ENCODE results near the gene ORC1.

ORC1 gene

DNA sequence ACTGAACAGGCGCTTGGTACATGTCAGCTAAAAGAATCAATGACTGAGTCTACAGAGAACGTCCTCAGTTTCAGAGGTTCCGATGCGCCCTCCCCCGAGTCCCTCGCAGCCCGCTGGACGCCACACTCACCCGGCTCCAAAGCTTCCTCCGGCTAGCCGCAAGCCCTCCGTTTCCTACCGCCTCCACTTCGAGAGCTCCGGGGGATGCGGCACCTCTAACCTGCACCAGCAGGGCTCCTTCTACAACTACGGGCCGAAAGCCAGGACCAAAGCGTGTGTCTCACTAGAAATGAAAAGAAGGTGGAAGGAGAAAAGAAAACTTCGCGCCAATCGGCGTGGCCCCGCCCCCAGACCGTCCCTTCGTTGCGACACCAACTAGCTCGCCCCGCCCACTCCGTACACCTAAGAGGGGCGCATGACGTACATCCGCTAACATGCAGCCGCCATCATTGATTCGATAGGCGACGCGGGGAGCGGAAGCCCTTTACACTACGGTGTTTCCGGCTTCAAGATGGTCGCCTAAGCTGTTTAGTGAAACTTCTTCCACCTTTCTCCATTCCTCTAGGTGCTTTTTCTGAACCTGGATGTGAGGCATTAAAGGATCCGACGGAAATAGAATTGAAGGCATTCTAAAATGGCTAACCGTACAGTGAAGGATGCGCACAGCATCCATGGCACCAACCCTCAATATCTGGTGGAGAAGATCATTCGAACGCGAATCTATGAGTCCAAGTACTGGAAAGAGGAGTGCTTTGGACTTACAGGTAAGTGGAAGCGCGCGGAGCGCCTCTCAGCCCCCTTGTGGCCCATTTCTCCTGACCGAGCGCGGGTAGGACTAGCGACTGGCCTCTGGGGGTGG, at the start of gene ORC1, which contains the start of gene PRPF38A:
Gene ORC1, minus strand, starts transcription at position 308 of the 859 bp plus-strand sequence. CDS start 2,200 bp downstream, outside the sequence.
Gene PRPF38A, plus strand, starts transcription at position 487 of the 859 bp plus-strand sequence. Its CDS starts 148 bp downstream, at position 635.
- peak within 1 kb of the TSS; percentile 91 to 100 for H3K4me3 ChIP-seq (ENCODE audit: low read depth in 1 of 2, low read length in 2 of 2)
- H3K27ac ChIP-seq (ENCODE audit: low read length) = peak within 1 kb of the TSS; percentile 98
- H3K4me1 ChIP-seq (ENCODE audit: control insufficient read depth in 1 of 2, insufficient read depth in 2 of 2, low read length in 2 of 2) = peaks cover 3 to 23% of the 10 kb centered on the region in 2 donors
- no peaks in the 10 kb centered on the region for H3K27me3 ChIP-seq (ENCODE audit: low read depth, low read length)
- H3K36me3 ChIP-seq (ENCODE audit: control insufficient read depth in 1 of 2, insufficient read depth in 2 of 2, low read length in 2 of 2) = peaks cover 21 to 23% of the 10 kb centered on the region in 2 donors
- no peaks in the 10 kb centered on the region for H3K9me3 ChIP-seq (ENCODE audit: control insufficient read depth in 1 of 2, low read length in 2 of 2)

DNA sequence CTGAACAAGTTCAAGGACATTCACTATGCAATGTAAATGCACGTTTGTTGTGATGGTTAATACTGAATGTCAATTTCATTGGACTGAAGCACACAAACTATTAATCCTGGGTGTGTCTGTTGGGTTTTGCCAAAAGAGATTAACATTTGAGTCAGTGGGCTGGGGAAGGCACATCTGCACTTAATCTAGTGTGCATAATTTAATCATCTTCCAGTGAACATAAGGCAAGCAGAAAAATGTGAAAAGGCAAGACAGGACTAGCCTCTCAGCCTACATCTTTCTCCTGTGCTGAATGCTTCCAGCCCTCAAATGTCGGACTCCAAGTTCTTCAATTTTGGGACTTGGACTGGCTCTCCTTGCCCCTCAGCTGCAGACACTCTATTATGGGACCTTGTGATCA, 40.2 kb upstream of the ORC1 start:
- no peaks in the 10 kb centered on the region for H3K4me1 ChIP-seq (ENCODE audit: control insufficient read depth in 1 of 2, insufficient read depth in 2 of 2, low read length in 2 of 2)
- peaks cover 18 to 41% of the 10 kb centered on the region in 2 donors for H3K36me3 ChIP-seq (ENCODE audit: control insufficient read depth in 1 of 2, insufficient read depth in 2 of 2, low read length in 2 of 2)

DNA sequence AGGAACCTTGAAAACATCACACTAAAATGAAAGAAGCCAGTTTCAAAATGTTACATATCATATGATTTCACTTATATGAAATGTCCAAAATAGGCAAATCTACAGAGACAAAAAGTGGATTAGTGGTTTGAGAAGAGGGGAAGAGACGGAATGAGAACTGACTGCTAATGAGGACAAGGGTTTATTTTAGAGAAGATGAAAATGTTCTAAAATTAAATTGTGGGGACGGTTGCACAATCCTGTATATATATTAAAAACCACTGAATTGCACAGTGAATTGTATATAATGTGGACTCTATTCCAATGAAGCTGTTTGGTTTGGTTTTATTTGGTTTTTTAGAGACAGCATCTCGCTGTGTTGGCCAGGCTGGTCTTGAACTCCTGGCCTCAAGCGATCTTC, 35.8 kb upstream of the ORC1 start:
- H3K27ac ChIP-seq (ENCODE audit: low read length) = no peak overlapping the region
- no peaks in the 10 kb centered on the region for H3K27me3 ChIP-seq (ENCODE audit: low read depth, low read length)
- peaks cover 25 to 41% of the 10 kb centered on the region in 2 donors for H3K36me3 ChIP-seq (ENCODE audit: control insufficient read depth in 1 of 2, insufficient read depth in 2 of 2, low read length in 2 of 2)
- no peak overlapping the region for H3K4me3 ChIP-seq (ENCODE audit: low read depth in 1 of 2, low read length in 2 of 2)
- no peaks in the 10 kb centered on the region for H3K4me1 ChIP-seq (ENCODE audit: control insufficient read depth in 1 of 2, insufficient read depth in 2 of 2, low read length in 2 of 2)
- no peaks in the 10 kb centered on the region for H3K9me3 ChIP-seq (ENCODE audit: control insufficient read depth in 1 of 2, low read length in 2 of 2)

More for the DNA sequence above, 40.2 kb upstream of the ORC1 start:
- no peaks in the 10 kb centered on the region for H3K27me3 ChIP-seq (ENCODE audit: low read depth, low read length)
- no peaks in the 10 kb centered on the region for H3K9me3 ChIP-seq (ENCODE audit: control insufficient read depth in 1 of 2, low read length in 2 of 2)
- H3K4me3 ChIP-seq (ENCODE audit: low read depth in 1 of 2, low read length in 2 of 2) = no peak overlapping the region
- H3K27ac ChIP-seq (ENCODE audit: low read length) = no peak overlapping the region

DNA sequence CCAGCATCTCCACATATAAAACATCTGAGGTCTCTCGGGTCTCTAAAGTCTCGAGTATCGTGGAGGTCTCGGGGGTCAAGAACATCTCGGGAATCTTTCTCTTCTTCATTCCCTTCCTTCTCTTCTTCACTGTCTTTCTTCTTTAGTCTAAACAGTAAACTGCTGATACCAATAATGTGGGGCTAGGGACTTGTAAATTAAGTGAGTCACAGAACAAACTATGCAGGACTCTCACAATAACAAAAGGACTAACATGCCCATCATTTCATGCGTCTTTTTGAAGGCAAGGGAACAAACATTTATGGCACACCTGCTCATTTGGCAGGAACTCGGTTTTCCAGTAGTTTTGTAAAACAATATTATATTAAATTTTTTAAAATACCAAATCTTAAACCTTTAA, 32.6 kb upstream of the ORC1 start:
- Histone ChIP-seq H3K9me3 (ENCODE audit: control insufficient read depth in 1 of 2, low read length in 2 of 2) (no peaks in the 10 kb centered on the region), H3K27me3 (ENCODE audit: low read depth, low read length) (no peaks in the 10 kb centered on the region), H3K4me3 (ENCODE audit: low read depth in 1 of 2, low read length in 2 of 2) (no peak overlapping the region), H3K36me3 (ENCODE audit: control insufficient read depth in 1 of 2, insufficient read depth in 2 of 2, low read length in 2 of 2) (peaks cover 24 to 50% of the 10 kb centered on the region in 2 donors), H3K4me1 (ENCODE audit: control insufficient read depth in 1 of 2, insufficient read depth in 2 of 2, low read length in 2 of 2) (no peaks in the 10 kb centered on the region), H3K27ac (ENCODE audit: low read length) (no peak overlapping the region)

DNA sequence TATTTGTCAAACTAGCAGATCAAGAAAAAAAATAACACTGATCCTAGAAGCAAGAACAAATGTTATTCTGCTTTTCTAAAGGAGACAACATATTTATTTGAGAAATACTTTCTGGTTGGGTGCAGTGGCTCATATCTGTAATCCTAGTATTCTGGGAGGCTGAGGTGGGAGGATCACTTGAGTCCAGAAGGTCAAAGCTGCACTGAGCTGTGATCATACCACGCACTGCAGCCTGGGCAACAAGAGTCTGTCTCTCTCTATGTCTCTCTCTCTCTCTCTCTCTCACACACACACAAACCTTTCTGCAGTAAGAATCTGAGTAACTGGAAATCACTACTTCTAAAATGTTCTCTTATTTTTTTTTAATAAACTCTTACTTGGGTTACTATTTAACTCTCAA, 31.4 kb upstream of the ORC1 start:
- no peaks in the 10 kb centered on the region for H3K27me3 ChIP-seq (ENCODE audit: low read depth, low read length)
- no peaks in the 10 kb centered on the region for H3K4me1 ChIP-seq (ENCODE audit: control insufficient read depth in 1 of 2, insufficient read depth in 2 of 2, low read length in 2 of 2)
- H3K9me3 ChIP-seq (ENCODE audit: control insufficient read depth in 1 of 2, low read length in 2 of 2) = no peaks in the 10 kb centered on the region
- H3K27ac ChIP-seq (ENCODE audit: low read length) = no peak overlapping the region
- peaks cover 30 to 56% of the 10 kb centered on the region in 2 donors for H3K36me3 ChIP-seq (ENCODE audit: control insufficient read depth in 1 of 2, insufficient read depth in 2 of 2, low read length in 2 of 2)
- H3K4me3 ChIP-seq (ENCODE audit: low read depth in 1 of 2, low read length in 2 of 2) = no peak overlapping the region

DNA sequence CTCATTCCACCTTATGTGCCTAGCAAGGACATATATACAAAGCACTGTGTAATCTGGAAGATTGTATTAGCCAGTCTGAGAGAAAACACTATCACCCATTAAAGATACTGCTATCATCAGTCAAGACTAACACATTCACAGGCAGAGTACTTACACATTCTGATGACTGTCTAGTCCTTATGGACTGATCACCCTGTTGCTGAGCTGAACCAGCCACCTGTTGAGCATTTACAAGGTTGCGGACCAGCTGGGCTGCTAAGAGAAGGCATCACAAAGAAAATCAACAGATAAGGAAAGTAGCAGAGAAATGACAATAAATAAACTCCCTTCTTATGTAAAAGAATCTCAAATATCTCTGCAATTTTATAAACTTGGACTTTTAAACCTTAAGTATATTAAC, 31.0 kb upstream of the ORC1 start:
- no peaks in the 10 kb centered on the region for H3K9me3 ChIP-seq (ENCODE audit: control insufficient read depth in 1 of 2, low read length in 2 of 2)
- H3K27ac ChIP-seq (ENCODE audit: low read length) = no peak overlapping the region
- no peak overlapping the region for H3K4me3 ChIP-seq (ENCODE audit: low read depth in 1 of 2, low read length in 2 of 2)
- H3K4me1 ChIP-seq (ENCODE audit: control insufficient read depth in 1 of 2, insufficient read depth in 2 of 2, low read length in 2 of 2) = no peaks in the 10 kb centered on the region
- peaks cover 31 to 60% of the 10 kb centered on the region in 2 donors for H3K36me3 ChIP-seq (ENCODE audit: control insufficient read depth in 1 of 2, insufficient read depth in 2 of 2, low read length in 2 of 2)
- no peaks in the 10 kb centered on the region for H3K27me3 ChIP-seq (ENCODE audit: low read depth, low read length)

DNA sequence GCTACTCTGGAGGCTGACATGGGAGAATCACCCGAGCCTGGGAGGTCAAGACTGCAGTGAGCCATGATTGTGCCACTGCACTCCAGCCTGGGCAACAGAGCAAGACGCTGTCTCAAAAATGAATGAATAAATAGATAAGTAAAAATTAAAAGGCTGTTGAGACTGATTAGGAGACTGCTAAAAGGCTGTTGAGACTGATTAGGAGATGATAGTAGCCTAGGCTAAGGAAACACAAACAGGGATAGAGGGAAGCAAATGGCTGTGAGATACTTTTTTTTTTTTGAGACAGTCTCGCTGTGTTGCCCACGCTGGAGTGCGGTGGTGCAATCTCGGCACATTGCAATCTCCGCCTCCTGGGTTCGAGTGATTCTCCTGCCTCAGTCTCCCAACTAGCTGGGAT, 28.6 kb upstream of the ORC1 start:
- H3K27ac ChIP-seq (ENCODE audit: low read length) = no peak overlapping the region
- H3K36me3 ChIP-seq (ENCODE audit: control insufficient read depth in 1 of 2, insufficient read depth in 2 of 2, low read length in 2 of 2) = peaks cover 20 to 61% of the 10 kb centered on the region in 2 donors

DNA sequence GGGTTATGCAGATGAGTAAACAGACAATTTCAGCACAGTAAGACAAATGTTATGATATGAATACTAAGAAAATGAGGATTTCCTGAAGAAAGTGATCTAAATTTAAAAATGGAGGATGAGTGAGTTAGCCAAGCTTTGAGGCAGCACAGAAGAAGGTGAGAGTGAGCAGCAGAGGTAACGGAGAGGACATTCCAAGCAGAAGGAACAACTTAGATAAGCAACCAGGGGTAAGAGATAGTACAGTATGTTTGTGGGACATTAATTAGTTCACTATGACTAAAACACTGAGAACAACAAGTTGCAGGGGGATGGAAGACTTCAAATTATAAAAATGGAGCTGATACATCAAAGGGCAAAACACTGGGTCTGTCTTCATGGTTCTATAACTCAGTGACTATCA, 22.9 kb upstream of the ORC1 start:
- Histone ChIP-seq H3K36me3 (ENCODE audit: control insufficient read depth in 1 of 2, insufficient read depth in 2 of 2, low read length in 2 of 2) (peaks cover 11 to 50% of the 10 kb centered on the region in 2 donors), H3K4me3 (ENCODE audit: low read depth in 1 of 2, low read length in 2 of 2) (no peak overlapping the region), H3K27ac (ENCODE audit: low read length) (no peak overlapping the region), H3K4me1 (ENCODE audit: control insufficient read depth in 1 of 2, insufficient read depth in 2 of 2, low read length in 2 of 2) (no peaks in the 10 kb centered on the region), H3K27me3 (ENCODE audit: low read depth, low read length) (no peaks in the 10 kb centered on the region), H3K9me3 (ENCODE audit: control insufficient read depth in 1 of 2, low read length in 2 of 2) (no peaks in the 10 kb centered on the region)

More for the DNA sequence above, 28.6 kb upstream of the ORC1 start:
- Histone ChIP-seq H3K4me3 (ENCODE audit: low read depth in 1 of 2, low read length in 2 of 2) (no peak overlapping the region), H3K27me3 (ENCODE audit: low read depth, low read length) (no peaks in the 10 kb centered on the region), H3K4me1 (ENCODE audit: control insufficient read depth in 1 of 2, insufficient read depth in 2 of 2, low read length in 2 of 2) (no peaks in the 10 kb centered on the region), H3K9me3 (ENCODE audit: control insufficient read depth in 1 of 2, low read length in 2 of 2) (no peaks in the 10 kb centered on the region)

DNA sequence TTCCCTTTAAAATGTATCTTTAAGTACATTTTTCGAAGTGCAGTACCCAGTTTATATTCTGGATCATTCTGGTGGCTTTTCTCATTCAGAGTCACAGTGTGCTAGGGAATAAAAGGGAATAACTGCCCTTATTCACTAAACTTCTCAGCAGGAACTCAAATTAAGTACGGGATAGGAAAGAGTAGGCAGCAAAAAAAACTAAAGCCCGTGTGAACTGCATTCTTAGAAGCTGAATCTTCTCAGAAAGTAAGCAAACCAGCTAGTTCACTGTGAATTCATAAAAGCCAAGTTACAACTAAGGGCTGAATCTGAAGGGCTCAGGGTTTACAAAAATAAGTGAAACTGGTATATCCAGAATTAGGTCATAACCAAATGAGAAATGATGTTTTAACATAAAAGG, 22.1 kb upstream of the ORC1 start:
- Histone ChIP-seq H3K4me3 (ENCODE audit: low read depth in 1 of 2, low read length in 2 of 2) (no peak overlapping the region), H3K27me3 (ENCODE audit: low read depth, low read length) (no peaks in the 10 kb centered on the region), H3K36me3 (ENCODE audit: control insufficient read depth in 1 of 2, insufficient read depth in 2 of 2, low read length in 2 of 2) (peaks cover 11 to 51% of the 10 kb centered on the region in 2 donors), H3K9me3 (ENCODE audit: control insufficient read depth in 1 of 2, low read length in 2 of 2) (no peaks in the 10 kb centered on the region), H3K27ac (ENCODE audit: low read length) (no peak overlapping the region), H3K4me1 (ENCODE audit: control insufficient read depth in 1 of 2, insufficient read depth in 2 of 2, low read length in 2 of 2) (no peaks in the 10 kb centered on the region)

DNA sequence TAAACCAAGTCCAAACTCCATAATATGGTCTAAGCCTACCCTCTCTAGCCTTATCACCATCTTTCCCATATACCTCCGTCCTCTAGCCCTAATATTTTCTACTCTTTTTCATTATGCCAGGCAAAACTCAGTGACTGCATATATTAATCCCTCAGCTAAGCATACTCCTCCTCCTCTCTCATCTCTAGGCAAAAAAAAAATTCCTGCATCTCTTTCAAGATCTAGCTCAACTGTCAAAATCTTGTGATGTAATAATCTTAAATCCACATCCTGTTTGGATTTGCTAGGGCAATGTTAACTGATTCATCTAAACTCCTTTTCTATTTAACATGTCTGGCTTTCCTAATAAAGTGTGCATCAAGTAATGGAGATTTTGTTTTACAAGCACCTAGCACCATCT, 20.6 kb upstream of the ORC1 start:
- H3K27me3 ChIP-seq (ENCODE audit: low read depth, low read length) = no peaks in the 10 kb centered on the region
- peaks cover 4 to 41% of the 10 kb centered on the region in 2 donors for H3K36me3 ChIP-seq (ENCODE audit: control insufficient read depth in 1 of 2, insufficient read depth in 2 of 2, low read length in 2 of 2)
- no peak overlapping the region for H3K27ac ChIP-seq (ENCODE audit: low read length)
- H3K4me3 ChIP-seq (ENCODE audit: low read depth in 1 of 2, low read length in 2 of 2) = no peak overlapping the region
- H3K9me3 ChIP-seq (ENCODE audit: control insufficient read depth in 1 of 2, low read length in 2 of 2) = no peaks in the 10 kb centered on the region
- H3K4me1 ChIP-seq (ENCODE audit: control insufficient read depth in 1 of 2, insufficient read depth in 2 of 2, low read length in 2 of 2) = no peaks in the 10 kb centered on the region

DNA sequence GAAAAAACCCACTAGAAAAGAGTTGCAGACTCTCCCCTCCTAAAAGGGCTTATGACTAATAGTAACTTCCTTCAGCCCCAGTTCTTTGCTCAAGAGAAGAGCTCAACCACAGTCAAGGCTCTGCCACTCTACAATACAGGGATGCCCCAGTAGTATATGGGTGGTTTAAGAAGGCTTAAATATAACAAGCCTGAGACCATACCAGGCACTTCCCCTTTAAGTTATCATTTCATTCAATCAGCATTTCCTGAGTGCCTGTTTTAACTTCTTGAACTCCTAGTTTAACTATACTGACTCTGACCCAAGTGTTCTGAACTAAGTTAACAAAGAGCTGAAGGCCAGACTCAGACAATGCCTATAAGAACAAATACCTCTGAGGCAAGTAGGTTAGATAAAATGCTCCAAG, 20.0 kb upstream of the ORC1 start:
- H3K4me3 ChIP-seq (ENCODE audit: low read depth in 1 of 2, low read length in 2 of 2) = no peak overlapping the region
- no peaks in the 10 kb centered on the region for H3K4me1 ChIP-seq (ENCODE audit: control insufficient read depth in 1 of 2, insufficient read depth in 2 of 2, low read length in 2 of 2)
- H3K36me3 ChIP-seq (ENCODE audit: control insufficient read depth in 1 of 2, insufficient read depth in 2 of 2, low read length in 2 of 2) = peaks cover 4 to 43% of the 10 kb centered on the region in 2 donors
- no peak overlapping the region for H3K27ac ChIP-seq (ENCODE audit: low read length)
- H3K27me3 ChIP-seq (ENCODE audit: low read depth, low read length) = no peaks in the 10 kb centered on the region
- no peaks in the 10 kb centered on the region for H3K9me3 ChIP-seq (ENCODE audit: control insufficient read depth in 1 of 2, low read length in 2 of 2)

Data from muscle layer of duodenum (tissue), 2 donors.